NCI-H1105 treated with DMSO at 0.1 percent for 48 hours (cell line): Measurements from ENCODE around the gene RPS5.
"Not testable (repeated sequence)": the region's sequence is repeated elsewhere in the genome, so short reads cannot be mapped to it uniquely, and the experiment has no call there.

Source experiments
- DNase-seq: peaks from one replicate; lab custom pipeline; 2025; lab: John Stamatoyannopoulos, UW

The RPS5 gene

DNA sequence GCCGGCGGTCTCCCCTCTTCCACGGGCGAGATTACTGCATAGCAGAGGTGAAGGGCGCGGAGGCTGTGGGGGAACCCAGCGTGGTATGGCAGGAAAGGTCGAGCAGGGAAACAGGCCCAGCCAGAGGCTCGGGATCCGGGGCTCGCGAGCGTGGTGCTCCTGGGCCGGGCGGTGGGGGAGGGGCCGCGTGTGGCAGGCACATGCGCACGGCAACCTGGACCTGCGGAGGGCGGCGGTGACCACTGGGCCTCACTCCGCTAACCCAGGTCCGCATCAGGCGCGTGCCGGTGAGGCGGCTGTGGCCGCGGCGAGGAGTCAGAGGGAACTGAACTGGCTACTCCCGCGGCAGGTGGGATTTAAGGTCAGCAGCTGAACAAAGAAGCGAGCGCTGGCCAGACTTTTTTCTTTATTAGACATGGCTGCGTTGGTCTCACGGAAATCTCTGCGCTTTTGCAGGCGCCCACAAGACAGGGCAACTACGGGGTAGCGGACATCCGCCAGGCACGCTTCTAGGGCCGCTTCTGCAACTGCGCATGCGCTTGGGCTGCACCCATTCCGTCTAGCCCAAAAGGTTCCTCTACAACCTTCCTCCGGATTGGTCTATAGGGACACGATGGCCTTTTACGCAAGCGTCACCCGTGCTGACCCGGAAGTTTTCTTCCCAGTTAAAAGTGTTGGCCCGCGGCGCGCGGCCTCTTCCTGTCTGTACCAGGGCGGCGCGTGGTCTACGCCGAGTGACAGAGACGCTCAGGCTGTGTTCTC lies at the start of gene RPS5:
TSS of gene RPS5 (plus strand) at position 694 of the 762 bp plus-strand sequence. CDS start 869 bp downstream, outside the sequence.
- peak; percentile 97 for DNase-seq

- DNase-seq: no peak
Measured at GRCh38 chr19:58338336-58338735, 48.7 kb upstream of the RPS5 start.

DNA sequence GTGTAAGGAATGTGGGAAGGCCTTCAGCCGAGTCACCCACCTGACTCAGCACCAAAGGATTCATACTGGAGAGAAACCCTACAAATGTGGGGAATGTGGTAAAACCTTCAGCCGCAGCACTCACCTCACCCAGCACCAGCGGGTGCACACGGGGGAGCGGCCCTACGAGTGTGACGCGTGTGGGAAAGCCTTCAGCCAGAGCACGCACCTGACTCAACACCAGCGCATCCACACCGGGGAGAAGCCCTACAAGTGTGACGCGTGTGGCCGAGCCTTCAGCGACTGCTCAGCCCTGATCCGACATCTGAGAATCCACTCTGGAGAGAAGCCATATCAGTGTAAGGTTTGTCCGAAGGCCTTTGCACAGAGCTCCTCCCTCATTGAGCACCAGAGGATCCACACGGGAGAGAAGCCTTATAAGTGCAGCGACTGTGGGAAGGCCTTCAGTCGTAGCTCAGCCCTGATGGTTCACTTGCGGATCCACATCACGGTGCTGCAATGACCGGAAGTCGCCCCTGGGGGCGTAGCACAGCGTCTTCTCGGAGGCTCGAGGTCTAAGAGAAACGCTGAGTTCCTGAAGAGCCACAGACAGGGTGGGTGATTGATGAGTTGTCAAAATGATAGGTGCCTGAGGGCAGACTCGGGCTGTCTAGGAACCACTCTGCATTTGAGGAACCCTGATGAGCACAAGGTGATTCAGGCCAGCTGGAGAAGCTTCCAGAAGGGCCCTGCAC lies 48.1 kb upstream of the RPS5 start:
- no peak for DNase-seq

DNA sequence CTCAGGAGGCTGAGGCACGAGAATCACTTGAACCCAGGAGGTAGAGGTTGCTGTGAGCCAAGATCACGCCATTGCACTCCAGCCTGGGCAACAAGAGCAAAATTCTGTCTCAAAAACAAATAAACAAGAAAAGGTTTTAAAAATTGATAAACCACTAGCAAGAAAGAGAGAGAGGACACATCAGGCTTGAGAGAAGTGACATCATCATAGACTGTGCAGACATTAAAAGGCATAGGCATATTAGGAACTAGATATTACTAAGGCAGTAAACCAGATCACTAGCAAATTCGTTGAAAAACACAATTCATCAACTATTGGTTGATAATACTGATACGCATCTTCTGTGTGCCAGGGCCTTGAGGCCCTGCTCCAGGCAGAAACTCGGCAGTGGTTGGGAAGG lies 41.5 kb upstream of the RPS5 start:
- no peak for DNase-seq

- DNase-seq: peak; percentile 14
Measured at GRCh38 chr19:58346961-58347929, 39.8 kb upstream of the RPS5 start.

- not testable (repeated sequence) for DNase-seq
Measured at GRCh38 chr19:58348080-58348479, 39.0 kb upstream of the RPS5 start.

DNA sequence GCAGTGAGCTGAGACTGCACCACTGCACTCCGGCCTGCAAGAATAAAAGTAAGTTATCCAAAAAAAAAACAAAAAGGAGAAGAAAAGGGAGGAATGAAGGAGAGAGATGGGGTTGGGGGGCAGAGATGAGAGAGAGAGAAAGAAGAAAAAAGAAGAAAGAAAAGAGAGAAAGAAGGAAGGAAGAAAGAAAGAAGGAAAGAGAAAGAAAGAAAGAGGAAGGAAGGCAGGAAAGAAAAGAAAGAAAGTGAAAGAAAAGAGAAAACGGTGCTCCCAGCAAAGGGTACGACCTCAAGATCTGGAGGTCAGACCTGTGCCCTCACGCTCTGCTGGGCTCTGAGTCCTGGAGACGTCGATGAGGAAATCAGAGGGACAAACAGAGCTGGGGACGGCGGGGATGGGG lies 37.5 kb upstream of the RPS5 start:
- DNase-seq: no peak

- DNase-seq: peak; percentile 6
Measured at GRCh38 chr19:58350001-58350861, 36.8 kb upstream of the RPS5 start.

DNA sequence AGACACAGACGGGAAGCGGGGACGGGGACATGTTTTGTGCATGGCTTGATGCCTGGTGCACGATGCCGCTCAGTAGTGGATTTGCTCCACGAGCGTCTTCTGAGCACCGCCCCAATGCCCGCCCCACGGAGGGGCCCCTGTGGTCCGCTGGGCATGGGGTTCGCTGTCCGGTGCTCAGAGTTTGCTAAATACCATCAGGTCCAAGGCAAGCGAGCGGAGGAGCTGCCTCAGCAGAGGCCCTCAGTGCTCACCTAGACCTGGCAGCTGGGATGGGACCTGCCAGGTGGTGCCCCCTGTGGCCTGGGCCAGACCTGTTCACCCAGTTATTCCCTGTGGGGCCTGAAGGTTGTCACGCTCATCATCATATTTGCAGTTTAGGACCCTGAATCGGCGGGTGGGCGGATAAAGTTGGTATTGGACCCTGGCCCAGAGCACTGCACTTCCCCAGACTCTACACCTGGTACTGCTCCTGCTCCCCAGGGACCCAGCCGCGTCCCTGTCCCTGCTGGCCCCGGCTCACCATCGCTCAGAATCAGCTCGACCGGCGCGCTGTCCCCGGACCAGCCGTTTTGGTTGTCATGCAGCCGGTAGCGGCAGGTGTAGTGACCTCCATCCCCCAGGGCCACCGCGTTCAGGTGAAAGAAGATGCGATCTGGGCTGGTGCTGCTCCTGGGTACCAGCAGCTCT lies 36.1 kb upstream of the RPS5 start:
- no peak for DNase-seq

- no peak for DNase-seq
Measured at GRCh38 chr19:58351558-58351878, 35.6 kb upstream of the RPS5 start.

GRCh38 chr19:58351990-58352755 lies 34.9 kb upstream of the RPS5 start:
- DNase-seq: no peak

DNA sequence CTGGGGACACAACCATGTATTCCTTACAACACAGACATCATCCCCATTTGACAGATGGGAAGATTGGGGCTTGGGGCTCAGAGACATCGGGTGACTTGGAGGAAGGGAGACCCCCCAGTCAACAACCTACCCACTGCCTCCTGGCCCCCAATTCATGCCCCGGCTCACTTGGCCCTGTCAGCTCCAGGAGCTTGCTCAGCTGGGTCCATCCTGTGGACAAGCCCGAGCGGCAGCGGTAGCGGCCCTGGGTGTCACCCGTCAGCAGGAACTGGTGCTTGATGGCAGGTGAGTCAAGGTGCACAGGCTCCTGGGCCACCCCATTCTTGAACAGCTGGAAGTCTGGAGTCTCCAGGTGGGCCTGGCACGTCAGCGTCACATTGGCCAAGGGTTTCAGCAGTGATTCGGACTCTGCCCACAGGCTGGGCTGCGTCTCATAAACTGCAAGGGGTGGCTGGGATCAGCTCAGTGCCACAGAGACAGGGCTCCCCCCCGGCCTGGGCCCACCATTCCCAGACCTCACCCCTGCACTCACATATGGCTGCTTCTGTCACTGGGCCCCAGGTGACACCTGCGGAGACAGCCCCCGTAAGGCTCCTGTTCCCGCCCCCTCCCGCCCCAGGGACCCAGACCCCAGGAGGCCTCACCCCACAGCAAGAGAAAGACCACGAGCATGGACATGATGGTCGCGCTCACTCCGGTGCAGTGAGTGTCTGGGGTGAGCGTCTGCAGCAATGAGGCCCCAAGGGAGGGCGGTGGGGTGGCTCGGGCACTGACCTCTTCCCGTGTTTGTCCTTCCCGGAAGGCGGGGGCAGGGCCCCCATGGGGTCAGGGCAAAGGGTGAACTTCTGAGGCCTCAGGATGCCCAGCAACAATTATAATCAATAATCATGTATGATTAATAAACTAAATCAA lies 34.1 kb upstream of the RPS5 start, which contains the start of gene A1BG:
TSS of gene A1BG (minus strand) at position 733 of the 912 bp plus-strand sequence. CDS start at position 678, 55 bp downstream.
- no peak for DNase-seq

- no peak for DNase-seq
Measured at GRCh38 chr19:58353717-58354477, 33.2 kb upstream of the RPS5 start.

DNA sequence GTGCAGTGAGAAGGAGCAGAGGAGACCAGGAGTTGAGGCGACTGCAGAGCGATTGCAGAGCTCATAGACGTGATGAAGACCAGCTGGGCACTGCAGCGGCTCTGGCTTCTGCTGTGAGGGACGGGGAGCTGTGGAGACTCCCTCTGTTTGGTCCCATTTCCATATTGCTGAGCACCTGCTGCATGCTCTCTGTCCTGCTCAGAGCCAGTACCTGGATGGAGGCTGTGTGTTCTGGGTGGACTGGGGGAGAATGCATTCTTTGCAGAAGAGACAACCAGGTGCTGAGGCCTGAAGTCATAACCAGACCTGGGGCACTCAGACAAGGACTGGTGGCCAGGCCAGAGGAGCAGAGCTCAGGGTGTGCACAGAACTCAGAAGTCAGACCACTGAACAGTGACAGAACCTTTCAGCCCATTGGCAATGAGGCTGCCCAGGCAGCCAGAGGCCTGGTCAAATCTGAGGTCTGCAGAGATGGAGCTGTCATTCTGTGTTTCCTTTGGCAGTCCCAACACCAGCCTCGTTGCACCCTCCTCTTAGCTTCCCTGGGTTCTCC lies 32.5 kb upstream of the RPS5 start:
- no peak for DNase-seq

- no peak for DNase-seq
Measured at GRCh38 chr19:58355215-58355796, 31.8 kb upstream of the RPS5 start.

DNA sequence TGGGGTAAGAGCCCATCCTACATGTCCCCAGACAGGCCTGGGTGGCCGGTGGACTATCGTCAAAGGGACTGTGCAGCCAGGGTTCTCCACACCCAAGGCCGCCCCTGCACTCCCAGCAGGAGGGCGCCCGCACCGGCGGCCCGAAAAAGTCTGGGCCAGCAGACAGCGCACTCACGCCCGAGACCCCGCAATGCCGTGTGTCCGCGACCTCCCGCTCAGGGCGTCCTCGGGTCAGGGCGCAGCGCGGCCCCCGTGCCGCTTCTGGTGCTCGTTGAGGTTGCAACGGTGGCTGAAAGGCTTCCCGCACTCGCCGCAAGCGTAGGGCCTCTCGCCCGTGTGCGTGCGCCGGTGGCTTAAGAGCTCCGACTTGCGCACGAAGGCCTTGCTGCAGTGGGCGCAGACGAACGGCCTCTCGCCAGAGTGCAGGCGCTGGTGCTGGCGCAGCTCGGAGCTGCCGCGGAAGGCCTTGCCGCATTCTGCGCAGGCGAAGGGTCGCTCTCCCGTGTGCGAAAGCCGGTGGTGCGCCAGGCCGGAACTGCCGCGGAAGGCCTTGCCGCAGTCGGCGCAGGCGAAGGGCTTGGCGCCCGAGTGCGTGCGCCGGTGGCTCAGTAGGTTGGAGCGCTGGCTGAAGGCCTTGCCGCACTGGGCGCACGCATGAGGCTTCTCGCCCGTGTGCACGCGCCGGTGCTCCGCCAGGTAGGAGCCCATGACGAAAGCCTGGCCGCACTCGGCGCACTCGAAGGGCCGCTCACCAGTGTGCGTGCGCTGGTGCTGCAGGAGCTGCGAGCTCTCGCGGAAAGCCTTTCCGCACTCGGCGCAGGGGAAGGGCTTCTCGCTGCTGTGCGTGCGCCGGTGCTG lies 30.9 kb upstream of the RPS5 start:
- no peak for DNase-seq
